ENCODE measurements around the gene LRRC55. TPM values are rescaled to one million over a fixed set of nuclear protein-coding genes. Genes with fewer than 3 reads are reported as not detected.

Gene LRRC55
- polyA plus RNA-seq, 2 of the 4 experiments (the other 2 are of a cell fraction) = 0.01 TPM; not detected in 1

DNA sequence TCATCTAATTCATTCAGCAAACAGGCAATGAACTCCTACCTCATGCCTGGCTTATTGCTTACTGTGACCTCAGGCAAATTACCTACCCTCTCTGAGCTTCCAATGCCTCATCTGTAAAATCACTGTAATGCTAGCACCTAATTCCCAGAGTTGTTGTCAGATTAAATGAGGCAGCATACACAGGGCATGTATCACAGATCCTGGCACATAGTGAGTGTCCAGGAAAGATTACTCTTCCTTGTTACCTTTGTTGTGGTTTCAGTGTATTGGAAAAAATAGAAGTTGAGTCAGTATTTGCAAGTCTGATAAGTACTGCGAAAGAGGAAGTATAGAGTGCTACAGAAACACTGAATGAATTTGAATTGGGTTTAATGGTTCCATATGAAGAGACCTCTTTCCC, 26.4 kb upstream of the LRRC55 start:
- FAIRE-seq (no peak), DNase-seq (ENCODE audit: low read depth in 1 of 2, low spot score in 1 of 2) (no peak), ATAC-seq (no peak)
- TF ChIP-seq ZC3H11A (IDR thresholded peaks at IDR 0.05) = no peak
- TF ChIP-seq NR3C1 (IDR thresholded peaks at IDR 0.05) = no peak
- TF ChIP-seq, protein P1, sequence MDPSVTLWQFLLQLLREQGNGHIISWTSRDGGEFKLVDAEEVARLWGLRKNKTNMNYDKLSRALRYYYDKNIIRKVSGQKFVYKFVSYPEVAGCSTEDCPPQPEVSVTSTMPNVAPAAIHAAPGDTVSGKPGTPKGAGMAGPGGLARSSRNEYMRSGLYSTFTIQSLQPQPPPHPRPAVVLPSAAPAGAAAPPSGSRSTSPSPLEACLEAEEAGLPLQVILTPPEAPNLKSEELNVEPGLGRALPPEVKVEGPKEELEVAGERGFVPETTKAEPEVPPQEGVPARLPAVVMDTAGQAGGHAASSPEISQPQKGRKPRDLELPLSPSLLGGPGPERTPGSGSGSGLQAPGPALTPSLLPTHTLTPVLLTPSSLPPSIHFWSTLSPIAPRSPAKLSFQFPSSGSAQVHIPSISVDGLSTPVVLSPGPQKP (IDR thresholded peaks at IDR 0.05; ENCODE audit: low read depth, low read length) = no peak
- TF ChIP-seq, protein P2, sequence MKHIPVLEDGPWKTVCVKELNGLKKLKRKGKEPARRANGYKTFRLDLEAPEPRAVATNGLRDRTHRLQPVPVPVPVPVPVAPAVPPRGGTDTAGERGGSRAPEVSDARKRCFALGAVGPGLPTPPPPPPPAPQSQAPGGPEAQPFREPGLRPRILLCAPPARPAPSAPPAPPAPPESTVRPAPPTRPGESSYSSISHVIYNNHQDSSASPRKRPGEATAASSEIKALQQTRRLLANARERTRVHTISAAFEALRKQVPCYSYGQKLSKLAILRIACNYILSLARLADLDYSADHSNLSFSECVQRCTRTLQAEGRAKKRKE (CRISPR knock-in tag; IDR thresholded peaks at IDR 0.05; ENCODE audit: low read depth) = no peak
- TF ChIP-seq CHD2 (IDR thresholded peaks at IDR 0.05; ENCODE audit: low read length, partially characterized antibody) = no peak
- TF ChIP-seq FOSB (CRISPR knock-in tag; IDR thresholded peaks at IDR 0.05) = no peak
- no peak for TF ChIP-seq RFX5 (IDR thresholded peaks at IDR 0.05)
- TF ChIP-seq, protein P3, sequence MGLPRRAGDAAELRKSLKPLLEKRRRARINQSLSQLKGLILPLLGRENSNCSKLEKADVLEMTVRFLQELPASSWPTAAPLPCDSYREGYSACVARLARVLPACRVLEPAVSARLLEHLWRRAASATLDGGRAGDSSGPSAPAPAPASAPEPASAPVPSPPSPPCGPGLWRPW (IDR thresholded peaks at IDR 0.05) = no peak
- TF ChIP-seq CHD4 (IDR thresholded peaks at IDR 0.05; ENCODE audit: borderline replicate concordance) = no peak
- TF ChIP-seq RARB (CRISPR knock-in tag; IDR thresholded peaks at IDR 0.05) = no peak
- TF ChIP-seq HOXA7 (CRISPR knock-in tag; IDR thresholded peaks at IDR 0.05) = no peak
- TF ChIP-seq, protein P4, sequence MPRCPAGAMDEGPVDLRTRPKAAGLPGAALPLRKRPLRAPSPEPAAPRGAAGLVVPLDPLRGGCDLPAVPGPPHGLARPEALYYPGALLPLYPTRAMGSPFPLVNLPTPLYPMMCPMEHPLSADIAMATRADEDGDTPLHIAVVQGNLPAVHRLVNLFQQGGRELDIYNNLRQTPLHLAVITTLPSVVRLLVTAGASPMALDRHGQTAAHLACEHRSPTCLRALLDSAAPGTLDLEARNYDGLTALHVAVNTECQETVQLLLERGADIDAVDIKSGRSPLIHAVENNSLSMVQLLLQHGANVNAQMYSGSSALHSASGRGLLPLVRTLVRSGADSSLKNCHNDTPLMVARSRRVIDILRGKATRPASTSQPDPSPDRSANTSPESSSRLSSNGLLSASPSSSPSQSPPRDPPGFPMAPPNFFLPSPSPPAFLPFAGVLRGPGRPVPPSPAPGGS (IDR thresholded peaks at IDR 0.05) = no peak
- POLR2A ChIA-PET = no interaction called here
- H3K9me3 ChIP-seq = no peaks in the 10 kb centered on the region
- peak overlapping the region in 1 of 2 experiments; percentile 31; a peak in 1 of 6 replicates for H3K27ac ChIP-seq
- H3K4me2 ChIP-seq = no peak overlapping the region
- WGBS (ENCODE audit: missing lambda C conversion rate) = 84% methylated on average over 1 of the region's 1 CpG
- H3K4me3 ChIP-seq = no peak overlapping the region
- CTCF ChIA-PET = interaction anchor here (1.3 to 1.6 kb wide), 2 partner anchors 8 to 94 kb away, joined by 3 to 10 read pairs; no protein-coding TSS in a partner anchor
- H3K4me1 ChIP-seq = peaks cover 12% of the 10 kb centered on the region; the same call in 2 of the 3 replicates

DNA sequence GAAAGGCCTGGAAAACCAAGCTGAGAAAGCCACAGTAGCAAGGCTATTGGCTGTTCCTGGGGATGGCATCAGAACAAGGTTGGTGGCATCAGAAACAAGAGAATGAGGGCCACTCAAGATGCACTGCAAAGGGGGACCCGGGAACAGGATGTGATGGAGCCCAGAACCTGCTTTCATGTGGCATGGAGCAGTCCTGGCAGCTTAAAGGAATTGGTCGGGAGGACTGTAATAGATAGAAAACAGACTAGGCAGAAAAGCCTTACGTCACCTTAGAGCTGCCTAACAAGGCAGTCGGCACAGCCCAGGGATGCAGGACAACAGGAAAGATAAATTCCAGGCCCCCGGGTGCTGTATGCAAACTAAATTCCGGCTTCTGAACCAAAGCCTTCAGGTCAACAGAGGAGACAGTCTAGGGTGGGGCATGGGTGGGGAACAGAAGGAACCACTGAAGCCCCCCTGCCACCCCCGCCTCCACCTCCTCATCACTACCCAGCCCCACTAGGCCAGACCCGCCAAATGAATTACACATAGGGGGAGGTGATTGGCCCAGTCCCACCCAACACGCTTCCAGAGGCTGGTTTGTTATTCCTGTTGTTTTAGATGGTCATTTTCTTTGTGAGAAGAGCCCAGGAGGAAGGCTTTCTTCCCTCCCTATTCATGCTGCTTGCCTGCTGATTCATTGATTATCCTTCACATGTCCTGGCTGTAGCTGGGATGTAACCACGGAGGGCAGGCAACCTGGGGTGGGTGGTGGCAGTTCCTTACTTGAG, 25.7 kb upstream of the LRRC55 start:
- no peak overlapping the region for H3K4me2 ChIP-seq
- H3K9me3 ChIP-seq = no peaks in the 10 kb centered on the region
- ChIA-PET CTCF (interaction anchor here (1.3 to 1.6 kb wide), 2 partner anchors 7 to 93 kb away, joined by 3 to 10 read pairs; no protein-coding TSS in a partner anchor), POLR2A (no interaction called here)
- no peak overlapping the region for H3K4me3 ChIP-seq
- DNase-seq (ENCODE audit: low read depth in 1 of 2, low spot score in 1 of 2) = no peak
- FAIRE-seq = no peak
- no peak; a peak in 1 of 6 replicates for ATAC-seq
- peak overlapping the region in 1 of 2 experiments; percentile 31; a peak in 1 of 6 replicates for H3K27ac ChIP-seq
- TF ChIP-seq, protein P5, sequence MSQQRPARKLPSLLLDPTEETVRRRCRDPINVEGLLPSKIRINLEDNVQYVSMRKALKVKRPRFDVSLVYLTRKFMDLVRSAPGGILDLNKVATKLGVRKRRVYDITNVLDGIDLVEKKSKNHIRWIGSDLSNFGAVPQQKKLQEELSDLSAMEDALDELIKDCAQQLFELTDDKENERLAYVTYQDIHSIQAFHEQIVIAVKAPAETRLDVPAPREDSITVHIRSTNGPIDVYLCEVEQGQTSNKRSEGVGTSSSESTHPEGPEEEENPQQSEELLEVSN (IDR thresholded peaks at IDR 0.05; ENCODE audit: borderline replicate concordance, low read depth) = no peak
- TF ChIP-seq RFX5 (IDR thresholded peaks at IDR 0.05) = no peak
- TF ChIP-seq BHLHE40 (IDR thresholded peaks at IDR 0.05; ENCODE audit: low read depth, low read length) = no peak
- TF ChIP-seq RAD21 (conservative IDR thresholded peaks at IDR 0.05 in 1 of 2, IDR thresholded peaks at IDR 0.05 in 1 of 2) = no peak
- TF ChIP-seq, protein P4 (IDR thresholded peaks at IDR 0.05) = no peak
- TF ChIP-seq HOXA7 (CRISPR knock-in tag; IDR thresholded peaks at IDR 0.05) = no peak
- TF ChIP-seq, protein P6, sequence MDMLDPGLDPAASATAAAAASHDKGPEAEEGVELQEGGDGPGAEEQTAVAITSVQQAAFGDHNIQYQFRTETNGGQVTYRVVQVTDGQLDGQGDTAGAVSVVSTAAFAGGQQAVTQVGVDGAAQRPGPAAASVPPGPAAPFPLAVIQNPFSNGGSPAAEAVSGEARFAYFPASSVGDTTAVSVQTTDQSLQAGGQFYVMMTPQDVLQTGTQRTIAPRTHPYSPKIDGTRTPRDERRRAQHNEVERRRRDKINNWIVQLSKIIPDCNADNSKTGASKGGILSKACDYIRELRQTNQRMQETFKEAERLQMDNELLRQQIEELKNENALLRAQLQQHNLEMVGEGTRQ (IDR thresholded peaks at IDR 0.05) = no peak
- no peak for TF ChIP-seq MAZ (IDR thresholded peaks at IDR 0.05; ENCODE audit: borderline replicate concordance, low read depth, low read length)
- H3K4me1 ChIP-seq = peaks cover 9% of the 10 kb centered on the region; the same call in 2 of the 3 replicates
- 78% methylated on average over 10 of the region's 10 CpGs for WGBS (ENCODE audit: missing lambda C conversion rate)
